GM23338 (cell line): ENCODE measurements around the gene ANO10.

Experiments
- CREB1 ChIP-seq: fragments of 250-450 bp; sonication (Bioruptor Pico); IDR thresholded peaks from 2 replicates; pipeline ENCODE4 v1.5.0; 2020; ENCODE audit warnings: low read depth, mild to moderate bottlenecking, moderate library complexity
- CTCF ChIP-seq, 2 experiments: fragments of 200-600 bp in 1 of 2; sonication (generic) in 1 of 2; conservative IDR thresholded peaks; 2 replicates each; pipeline versions ENCODE4 v1.5.1 to v1.6.1; 2016 to 2017; ENCODE audit warnings: antibody characterized with exemption in 2 of 2, low read depth in 2 of 2, mild to moderate bottlenecking in 2 of 2, moderate library complexity in 1 of 2
- ETS1 ChIP-seq: IDR thresholded peaks from 2 replicates; pipeline ENCODE4 v1.6.1; 2016; ENCODE audit warnings: antibody characterized with exemption
- EZH2 ChIP-seq: fragments of 200-600 bp; sonication (generic); IDR thresholded peaks from one replicate; pipeline ENCODE4 v1.8.0; 2017; ENCODE audit warnings: antibody characterized with exemption, mild to moderate bottlenecking, low read depth; ENCODE audit not compliant: unreplicated experiment
- EZH2phosphoT487 ChIP-seq: fragments of 200-600 bp; sonication (generic); IDR thresholded peaks from one replicate; pipeline ENCODE4 v1.8.1; 2018; ENCODE audit warnings: antibody characterized with exemption; ENCODE audit not compliant: unreplicated experiment
- JUNB ChIP-seq: IDR thresholded peaks from one replicate; pipeline ENCODE4 v1.6.1; 2016; ENCODE audit warnings: antibody characterized with exemption; ENCODE audit not compliant: unreplicated experiment
- NANOG ChIP-seq: IDR thresholded peaks from 2 replicates; pipeline ENCODE4 v1.6.1; 2016; ENCODE audit warnings: antibody characterized with exemption, borderline replicate concordance
- POLR2AphosphoS5 ChIP-seq: IDR thresholded peaks from 2 replicates; pipeline ENCODE4 v1.6.1; 2016; ENCODE audit warnings: antibody characterized with exemption, low read depth
- REST ChIP-seq: IDR thresholded peaks from one replicate; pipeline ENCODE4 v1.6.1; 2018; ENCODE audit warnings: antibody characterized with exemption; ENCODE audit not compliant: unreplicated experiment
- ZNF114 ChIP-seq: fragments of 250-450 bp; sonication (Bioruptor Pico); IDR thresholded peaks from 2 replicates; pipeline ENCODE4 v1.5.0; 2020; ENCODE audit warnings: mild to moderate bottlenecking, moderate library complexity
- ZNF331 ChIP-seq: fragments of 250-450 bp; sonication (Bioruptor Pico); IDR thresholded peaks from 2 replicates; pipeline ENCODE4 v1.5.0; 2020; ENCODE audit warnings: low read depth, mild to moderate bottlenecking, moderate library complexity
- ZNF462 ChIP-seq: fragments of 250-450 bp; sonication (Bioruptor Pico); IDR thresholded peaks from 2 replicates; pipeline ENCODE4 v1.5.0; 2020; ENCODE audit warnings: mild to moderate bottlenecking, moderate library complexity

- no peak for TF ChIP-seq CTCF (conservative IDR thresholded peaks at IDR 0.05; ENCODE audit: low read depth in 2 of 2)
- no peak for TF ChIP-seq EZH2phosphoT487
- no peak for TF ChIP-seq JUNB
- TF ChIP-seq ETS1: no peak
- TF ChIP-seq CREB1 (CRISPR knock-in tag): no peak
- TF ChIP-seq POLR2AphosphoS5: no peak
- TF ChIP-seq REST: no peak
- no peak for TF ChIP-seq EZH2
- no peak for TF ChIP-seq ZNF331 (CRISPR knock-in tag)
- no peak for TF ChIP-seq ZNF462 (CRISPR knock-in tag)
- TF ChIP-seq ZNF114 (CRISPR knock-in tag): no peak
- no peak for TF ChIP-seq NANOG
These were observed 96.4 kb downstream of the ANO10 start for GRCh38 chr3:43525386-43525785.
